Keratinocyte (primary cell): ENCODE measurements around the gene MPHOSPH6. TPM values are rescaled to one million over a fixed set of nuclear protein-coding genes. Genes with fewer than 3 reads are reported as not detected.

Source experiments
- DNase-seq: peaks from one replicate; pipeline ENCODE4 v3.0.0-alpha.2; 2011; ENCODE audit warnings: low read depth, missing footprints, low spot score
- FAIRE-seq: peaks from 2 replicates; lab custom pipeline; 2011; peaks lifted over from hg19 to GRCh38; lab: Jason Lieb, UNC
- H2AFZ ChIP-seq: 2 replicates; pipeline ENCODE4 v1.6.0; 2012; ENCODE audit warnings: low read length, control low read depth, inconsistent platforms; ENCODE audit not compliant: control insufficient read depth
- H3K27ac ChIP-seq: 2 replicates; pipeline ENCODE4 v1.5.1; 2011; ENCODE audit warnings: low read length; ENCODE audit not compliant: control insufficient read depth, insufficient read depth
- H3K27me3 ChIP-seq: 3 replicates; pipeline ENCODE4 v1.6.0; 2011; ENCODE audit warnings: low read length; ENCODE audit not compliant: control insufficient read depth, insufficient read depth; ENCODE audit errors: extremely low read depth
- H3K36me3 ChIP-seq, 2 experiments: 2 replicates in 1 of 2; 3 replicates in 1 of 2; pipeline ENCODE4 v1.5.1; 2011; ENCODE audit warnings: low read length in 2 of 2, mild to moderate bottlenecking in 1 of 2; ENCODE audit not compliant: control insufficient read depth in 2 of 2, insufficient read depth in 2 of 2; ENCODE audit errors: extremely low read depth in 1 of 2
- H3K4me1 ChIP-seq: 3 replicates; pipeline ENCODE4 v1.5.1; 2011; ENCODE audit warnings: low read length; ENCODE audit not compliant: control insufficient read depth, insufficient read depth; ENCODE audit errors: extremely low read depth
- H3K4me2 ChIP-seq: 3 replicates; pipeline ENCODE4 v1.6.0; 2011; ENCODE audit warnings: low read depth, low read length; ENCODE audit not compliant: control insufficient read depth, insufficient read depth; ENCODE audit errors: extremely low read depth
- H3K4me3 ChIP-seq, 3 experiments: fragments of 200-600 bp in 1 of 3; sonication (generic) in 1 of 3; 2 replicates in 2 of 3; 3 replicates in 1 of 3; pipeline ENCODE4 v1.5.1; 2011 to 2016; ENCODE audit warnings: low read length in 3 of 3, mild to moderate bottlenecking in 3 of 3, control low read depth in 2 of 3, inconsistent platforms in 1 of 3, low read depth in 1 of 3, mixed read lengths in 1 of 3, mixed run types in 1 of 3, moderate library complexity in 1 of 3; ENCODE audit not compliant: control insufficient read depth in 2 of 3, insufficient read depth in 2 of 3; ENCODE audit errors: extremely low read depth in 1 of 3
- H3K79me2 ChIP-seq: 2 replicates; pipeline ENCODE4 v1.6.0; 2012; ENCODE audit warnings: low read length; ENCODE audit not compliant: control insufficient read depth, insufficient read depth
- H3K9ac ChIP-seq: 3 replicates; pipeline ENCODE4 v1.6.0; 2011; ENCODE audit warnings: low read length; ENCODE audit not compliant: control insufficient read depth, insufficient read depth; ENCODE audit errors: extremely low read depth
- H3K9me1 ChIP-seq: 3 replicates; pipeline ENCODE4 v1.6.0; 2011; ENCODE audit warnings: low read length; ENCODE audit not compliant: control insufficient read depth, insufficient read depth; ENCODE audit errors: extremely low read depth
- H3K9me3 ChIP-seq: 2 replicates; pipeline ENCODE4 v1.5.1; 2012; ENCODE audit warnings: low read depth, low read length; ENCODE audit not compliant: control insufficient read depth
- H4K20me1 ChIP-seq: 3 replicates; pipeline ENCODE4 v1.6.0; 2011; ENCODE audit warnings: low read length; ENCODE audit not compliant: control insufficient read depth, insufficient read depth; ENCODE audit errors: extremely low read depth
- EZH2 ChIP-seq: IDR thresholded peaks from one replicate; pipeline ENCODE4 v1.6.1; 2012; ENCODE audit warnings: inconsistent platforms, mild to moderate bottlenecking, low read length, moderate library complexity
- dilution Hi-C: fragments of 300-500 bp; cut with MboI; formaldehyde crosslinking; loops from one replicate; pipeline ENCODE4 v1.7.0; 2020; ENCODE audit warnings: low sequenced_read_pairs; ENCODE audit not compliant: extremely low pct_ligation_motif_present
- polyA plus RNA-seq, 5 experiments: library from polyadenylated mRNA; depleted of rRNA in 3 of 5; stranded (reverse) in 3 of 5; stranded (forward) in 1 of 5; unstranded in 1 of 5; fragments of >200 nt; gene quantifications; 1 replicate in 1 of 5; 2 replicates in 3 of 5; 3 replicates in 1 of 5; pipeline versions ENCODE4 v1.2.1 to v1.2.3, GENCODE V29; 2011 to 2012; ENCODE audit warnings: missing spikeins in 2 of 5, low read depth in 1 of 5, low replicate concordance in 1 of 5
- TF ChIP-seq, protein P1 (sequence below), 3 experiments: IDR thresholded peaks in 1 of 3; conservative IDR thresholded peaks in 1 of 3; optimal IDR thresholded peaks in 1 of 3; 2 replicates in 2 of 3; 3 replicates in 1 of 3; pipeline versions ENCODE3 to v1.5.1; 2011; ENCODE audit warnings: low read length in 3 of 3, mild to moderate bottlenecking in 3 of 3, moderate library complexity in 2 of 3, control low read depth in 1 of 3, inconsistent platforms in 1 of 3; ENCODE audit not compliant: insufficient read depth in 2 of 3; ENCODE audit errors: extremely low read depth in 1 of 3

MPHOSPH6 gene
- polyA plus RNA-seq, 1 donor (not counting 4 experiments of a cell fraction or from before 2014, with no cell fraction given): 76.1 TPM

DNA sequence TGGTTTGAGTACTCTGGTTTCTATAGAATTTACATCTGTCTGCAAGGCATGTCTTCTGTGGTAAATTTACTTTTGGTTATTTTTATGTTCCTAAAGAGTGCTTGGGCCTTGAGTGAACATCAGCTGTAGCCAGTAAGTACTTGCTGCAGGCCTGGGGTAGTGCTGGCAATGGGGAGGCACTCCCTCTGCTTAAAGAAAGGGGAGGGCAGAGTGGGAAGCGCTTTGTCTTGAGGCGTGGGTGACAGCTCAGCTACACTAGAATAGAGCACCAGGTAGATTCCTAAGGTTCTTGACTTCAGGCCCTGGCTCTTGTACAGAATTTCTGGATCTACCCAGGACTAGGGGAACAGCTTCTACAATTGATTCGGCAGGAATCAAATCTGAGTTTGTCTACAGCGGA, 50.6 kb downstream of the MPHOSPH6 start:
- no peak overlapping the region for H3K4me3 ChIP-seq
- H3K4me1 ChIP-seq: peaks cover 5% of the 10 kb centered on the region
- no peak overlapping the region for H3K27ac ChIP-seq
- H4K20me1 ChIP-seq: no peaks in the 10 kb centered on the region
- H3K4me2 ChIP-seq: no peak overlapping the region
- no peaks in the 10 kb centered on the region for H3K9me3 ChIP-seq
- FAIRE-seq (no peak), DNase-seq (no peak)
- no peak overlapping the region for H2AFZ ChIP-seq
- H3K79me2 ChIP-seq: no peaks in the 10 kb centered on the region
- H3K36me3 ChIP-seq: no peaks in the 10 kb centered on the region
- H3K9me1 ChIP-seq: no peaks in the 10 kb centered on the region
- H3K9ac ChIP-seq: no peak overlapping the region
- dilution Hi-C loops: no loop called here
- no peaks in the 10 kb centered on the region for H3K27me3 ChIP-seq
- TF ChIP-seq, protein P1, sequence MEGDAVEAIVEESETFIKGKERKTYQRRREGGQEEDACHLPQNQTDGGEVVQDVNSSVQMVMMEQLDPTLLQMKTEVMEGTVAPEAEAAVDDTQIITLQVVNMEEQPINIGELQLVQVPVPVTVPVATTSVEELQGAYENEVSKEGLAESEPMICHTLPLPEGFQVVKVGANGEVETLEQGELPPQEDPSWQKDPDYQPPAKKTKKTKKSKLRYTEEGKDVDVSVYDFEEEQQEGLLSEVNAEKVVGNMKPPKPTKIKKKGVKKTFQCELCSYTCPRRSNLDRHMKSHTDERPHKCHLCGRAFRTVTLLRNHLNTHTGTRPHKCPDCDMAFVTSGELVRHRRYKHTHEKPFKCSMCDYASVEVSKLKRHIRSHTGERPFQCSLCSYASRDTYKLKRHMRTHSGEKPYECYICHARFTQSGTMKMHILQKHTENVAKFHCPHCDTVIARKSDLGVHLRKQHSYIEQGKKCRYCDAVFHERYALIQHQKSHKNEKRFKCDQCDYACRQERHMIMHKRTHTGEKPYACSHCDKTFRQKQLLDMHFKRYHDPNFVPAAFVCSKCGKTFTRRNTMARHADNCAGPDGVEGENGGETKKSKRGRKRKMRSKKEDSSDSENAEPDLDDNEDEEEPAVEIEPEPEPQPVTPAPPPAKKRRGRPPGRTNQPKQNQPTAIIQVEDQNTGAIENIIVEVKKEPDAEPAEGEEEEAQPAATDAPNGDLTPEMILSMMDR (optimal IDR thresholded peaks at IDR 0.05 in 1 of 3, IDR thresholded peaks at IDR 0.05 in 1 of 3, conservative IDR thresholded peaks at IDR 0.05 in 1 of 3; ENCODE audit: extremely low read depth in 1 of 3, insufficient read depth in 2 of 3, low read length in 3 of 3): no peak
- no peak for TF ChIP-seq EZH2

DNA sequence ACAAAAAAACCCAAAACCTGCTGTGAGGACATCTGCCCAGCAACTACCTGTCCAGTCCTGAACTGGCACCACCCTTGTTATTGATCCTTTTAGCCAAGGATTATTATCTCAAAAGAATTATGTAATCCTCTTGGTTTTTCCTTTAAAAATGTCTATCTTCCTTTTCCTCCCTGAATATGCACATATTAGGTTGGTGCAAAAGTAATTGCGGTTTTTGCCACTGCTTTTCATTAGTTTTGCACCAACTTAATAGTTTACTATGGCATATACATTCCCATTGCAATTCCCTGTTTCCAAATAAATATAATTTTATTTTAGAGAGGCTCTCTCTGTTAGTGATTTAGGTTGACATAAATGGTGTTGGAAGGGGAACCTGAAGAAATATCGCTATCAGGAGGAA, 51.3 kb downstream of the MPHOSPH6 start:
- Histone ChIP-seq H4K20me1 (no peaks in the 10 kb centered on the region), H3K4me3 (no peak overlapping the region), H3K9me3 (no peaks in the 10 kb centered on the region), H3K27ac (no peak overlapping the region), H3K9me1 (no peaks in the 10 kb centered on the region), H3K4me2 (no peak overlapping the region), H3K9ac (no peak overlapping the region), H3K79me2 (no peaks in the 10 kb centered on the region), H3K27me3 (no peaks in the 10 kb centered on the region), H3K4me1 (peaks cover 5% of the 10 kb centered on the region), H3K36me3 (no peaks in the 10 kb centered on the region), H2AFZ (no peak overlapping the region)
- FAIRE-seq (no peak), DNase-seq (no peak)
- no peak for TF ChIP-seq EZH2
- TF ChIP-seq, protein P1 (optimal IDR thresholded peaks at IDR 0.05 in 1 of 3, IDR thresholded peaks at IDR 0.05 in 1 of 3, conservative IDR thresholded peaks at IDR 0.05 in 1 of 3; ENCODE audit: extremely low read depth in 1 of 3, insufficient read depth in 2 of 3, low read length in 3 of 3): no peak
- dilution Hi-C loops: no loop called here
